Tibial artery (tissue), 4 donors: Measurements from ENCODE around the gene PRLR.

Experiments
- DNase-seq, 2 donors: peaks; one replicate each; pipeline ENCODE4 v3.0.0-alpha.2; 2019
- H3K27ac ChIP-seq, 2 donors: fragments of 200-600 bp; sonication (generic) in 1 of 2; 1 replicate in 1 of 2; 2 replicates in 1 of 2; pipeline ENCODE4 v1.5.1; 2018 to 2019; ENCODE audit warnings: mild to moderate bottlenecking in 1 of 2
- H3K27me3 ChIP-seq, 2 donors: fragments of 200-600 bp; sonication (generic) in 1 of 2; one replicate each; pipeline versions ENCODE4 v1.5.1 to v1.6.0; 2016 to 2019
- H3K36me3 ChIP-seq, 3 donors: fragments of 200-600 bp; sonication (generic) in 2 of 3; one replicate each; pipeline ENCODE4 v1.5.1; 2016 to 2019; ENCODE audit warnings: mild to moderate bottlenecking in 2 of 3
- H3K4me1 ChIP-seq, 4 donors: fragments of 200-600 bp; sonication (generic) in 2 of 4; 1 replicate in 3 of 4; 2 replicates in 1 of 4; pipeline ENCODE4 v1.5.1; 2016 to 2019
- H3K4me3 ChIP-seq, 2 donors: fragments of 200-600 bp; sonication (generic) in 1 of 2; 1 replicate in 1 of 2; 2 replicates in 1 of 2; pipeline ENCODE4 v1.5.1; 2018 to 2019; ENCODE audit warnings: mild to moderate bottlenecking in 2 of 2
- H3K9me3 ChIP-seq, 3 donors: fragments of 200-600 bp; sonication (generic) in 1 of 3; one replicate each; pipeline ENCODE4 v1.5.1; 2016 to 2019
- CTCF ChIP-seq, 2 experiments: fragments of 200-600 bp in 1 of 2; fragments of 450-650 bp in 1 of 2; IDR thresholded peaks; one replicate each; pipeline ENCODE4 v1.5.1; 2017 to 2019; ENCODE audit warnings: antibody characterized with exemption in 2 of 2, mild to moderate bottlenecking in 1 of 2, moderate library complexity in 1 of 2
- intact Hi-C: fragments of 100-400 bp; cut with DNase I; formaldehyde crosslinking; loops from one replicate; pipeline ENCODE4 v1.15.0; 2023; ENCODE audit warnings: low total_unique reads

The PRLR gene

GRCh38 chr5:35164860-35165542 is 65.3 kb downstream of the PRLR start:
- peaks cover 0 to 4% (median 4%) of the 10 kb centered on the region in 3 donors for H3K9me3 ChIP-seq
- intact Hi-C loops: no loop called here
- TF ChIP-seq CTCF (IDR thresholded peaks at IDR 0.05): no peak
- H3K27me3 ChIP-seq: no peaks in the 10 kb centered on the region
- no peak overlapping the region for H3K4me3 ChIP-seq
- peaks cover 0 to 51% (median 30%) of the 10 kb centered on the region in 4 donors for H3K4me1 ChIP-seq
- peak overlapping the region in 1 of 2 donors; percentile 68 for H3K27ac ChIP-seq
- no peak for DNase-seq
- no peaks in the 10 kb centered on the region for H3K36me3 ChIP-seq

GRCh38 chr5:35163710-35164033 is 66.6 kb downstream of the PRLR start:
- Histone ChIP-seq H3K27ac (peak overlapping the region in 1 of 2 donors; percentile 68), H3K4me3 (no peak overlapping the region), H3K27me3 (no peaks in the 10 kb centered on the region), H3K9me3 (peaks cover 0 to 4% (median 0%) of the 10 kb centered on the region in 3 donors), H3K36me3 (no peaks in the 10 kb centered on the region), H3K4me1 (peaks cover 0 to 65% (median 40%) of the 10 kb centered on the region in 4 donors)
- intact Hi-C loops: no loop called here
- no peak for DNase-seq
- no peak for TF ChIP-seq CTCF (IDR thresholded peaks at IDR 0.05)

GRCh38 chr5:35162848-35163709 is 67.2 kb downstream of the PRLR start:
- peak overlapping the region; percentile 34 to 68 for H3K27ac ChIP-seq
- H3K9me3 ChIP-seq: peaks cover 0 to 4% (median 0%) of the 10 kb centered on the region in 3 donors
- no peak for DNase-seq
- no peak overlapping the region for H3K4me3 ChIP-seq
- H3K36me3 ChIP-seq: no peaks in the 10 kb centered on the region
- intact Hi-C loops: no loop called here
- no peak for TF ChIP-seq CTCF (IDR thresholded peaks at IDR 0.05)
- peaks cover 0 to 70% (median 42%) of the 10 kb centered on the region in 4 donors for H3K4me1 ChIP-seq
- no peaks in the 10 kb centered on the region for H3K27me3 ChIP-seq

GRCh38 chr5:35161652-35162273 is 68.5 kb downstream of the PRLR start:
- DNase-seq: no peak
- H3K9me3 ChIP-seq: no peaks in the 10 kb centered on the region
- H3K4me1 ChIP-seq: peaks cover 0 to 73% (median 42%) of the 10 kb centered on the region in 4 donors
- H3K27ac ChIP-seq: peak overlapping the region; percentile 34 to 68
- no peaks in the 10 kb centered on the region for H3K36me3 ChIP-seq
- intact Hi-C loops: no loop called here
- no peak for TF ChIP-seq CTCF (IDR thresholded peaks at IDR 0.05)
- H3K4me3 ChIP-seq: no peak overlapping the region
- no peaks in the 10 kb centered on the region for H3K27me3 ChIP-seq

GRCh38 chr5:35160486-35161116 is 69.7 kb downstream of the PRLR start:
- H3K27me3 ChIP-seq: no peaks in the 10 kb centered on the region
- no peak for TF ChIP-seq CTCF (IDR thresholded peaks at IDR 0.05)
- no peak for DNase-seq
- no peaks in the 10 kb centered on the region for H3K36me3 ChIP-seq
- peaks cover 0 to 73% (median 42%) of the 10 kb centered on the region in 4 donors for H3K4me1 ChIP-seq
- intact Hi-C loops: no loop called here
- H3K27ac ChIP-seq: peak overlapping the region; percentile 64 to 68
- H3K4me3 ChIP-seq: no peak overlapping the region
- H3K9me3 ChIP-seq: no peaks in the 10 kb centered on the region
